Pulmonary artery endothelial cell (primary cell): ENCODE results near the gene COL23A1. TPM values are rescaled to one million over a fixed set of nuclear protein-coding genes. Genes with fewer than 3 reads are reported as not detected.

Experiments
- DNase-seq: peaks from one replicate; pipeline ENCODE4 v3.0.0-alpha.2; 2011; ENCODE audit warnings: low read depth, low spot score
- total RNA-seq: library from RNA; depleted of rRNA; stranded (reverse); fragments of >200 nt; gene quantifications from 2 replicates; pipeline ENCODE4 v1.2.3, GENCODE V29; 2014

COL23A1 gene
- total RNA-seq, 1 donor from 2014 or later, result not detected

- no peak for DNase-seq
Observed at GRCh38 chr5:178535299-178536175, 54.7 kb downstream of the COL23A1 start.

- no peak for DNase-seq
Observed at GRCh38 chr5:178533136-178533535, 57.1 kb downstream of the COL23A1 start.

- DNase-seq, result no peak
Observed at GRCh38 chr5:178532666-178533065, 57.5 kb downstream of the COL23A1 start.

GRCh38 chr5:178532236-178532635 is 58.0 kb downstream of the COL23A1 start:
- DNase-seq, result no peak

GRCh38 chr5:178531786-178532185 is 58.4 kb downstream of the COL23A1 start:
- no peak for DNase-seq

GRCh38 chr5:178530526-178530925 is 59.7 kb downstream of the COL23A1 start:
- DNase-seq, result no peak

GRCh38 chr5:178529080-178529479 is 61.1 kb downstream of the COL23A1 start:
- no peak for DNase-seq

- no peak for DNase-seq
Observed at GRCh38 chr5:178527458-178528307, 62.5 kb downstream of the COL23A1 start.

GRCh38 chr5:178526773-178527457 is 63.3 kb downstream of the COL23A1 start:
- no peak for DNase-seq

- DNase-seq, result no peak
Observed at GRCh38 chr5:178525906-178526732, 64.1 kb downstream of the COL23A1 start.

- no peak for DNase-seq
Observed at GRCh38 chr5:178524093-178524882, 65.9 kb downstream of the COL23A1 start.

GRCh38 chr5:178522361-178522760 is 67.8 kb downstream of the COL23A1 start:
- no peak for DNase-seq

- DNase-seq, result no peak
Observed at GRCh38 chr5:178520851-178521250, 69.3 kb downstream of the COL23A1 start.

GRCh38 chr5:178519804-178520203 is 70.4 kb downstream of the COL23A1 start:
- no peak for DNase-seq

GRCh38 chr5:178519155-178519554 is 71.0 kb downstream of the COL23A1 start:
- DNase-seq, result no peak

GRCh38 chr5:178516504-178517235 is 73.5 kb downstream of the COL23A1 start:
- DNase-seq, result no peak

- no peak for DNase-seq
Observed at GRCh38 chr5:178515776-178516503, 74.3 kb downstream of the COL23A1 start.

GRCh38 chr5:178514851-178515418 is 75.3 kb downstream of the COL23A1 start:
- DNase-seq, result no peak
